AG04450 (cell line): ENCODE measurements around the gene EXOC1L. TPM values are rescaled to one million over a fixed set of nuclear protein-coding genes. Genes with fewer than 3 reads are reported as not detected.

Experiments
- CTCF ChIA-PET: fragments of 300-600, 350-600 bp; formaldehyde crosslinking; extraction: SDS; loops from one replicate; lab custom pipeline; 2022; ENCODE audit warnings: antibody characterized with exemption, inconsistent platforms; lab: Charles Lee
- POLR2A ChIA-PET: fragments of 350-600 bp; formaldehyde crosslinking; extraction: SDS; loops from one replicate; lab custom pipeline; 2021; ENCODE audit warnings: antibody characterized with exemption, inconsistent platforms; lab: Yijun Ruan, JAX
- DNase-seq: peaks from one replicate; pipeline ENCODE4 v3.0.0-alpha.2; 2011; ENCODE audit warnings: low read depth, low spot score
- H3K27ac ChIP-seq: one replicate; pipeline ENCODE4 v1.5.1; 2012; ENCODE audit warnings: low read depth, low read length, control low read depth
- H3K27me3 ChIP-seq: one replicate; pipeline ENCODE4 v1.6.0; 2012; ENCODE audit warnings: low read length; ENCODE audit not compliant: control insufficient read depth, insufficient read depth
- H3K4me3 ChIP-seq: 2 replicates; pipeline ENCODE4 v1.5.1; 2011; ENCODE audit warnings: mild to moderate bottlenecking, low read depth, low read length, control low read depth
- H3K9me3 ChIP-seq: 2 replicates; pipeline ENCODE4 v1.5.1; 2012; ENCODE audit warnings: low read length; ENCODE audit not compliant: control insufficient read depth, insufficient read depth
- polyA minus RNA-seq: library from RNA; depleted of rRNA, polyadenylated mRNA; stranded (reverse); fragments of >200 nt; gene quantifications from 2 replicates; pipeline ENCODE4 v1.2.3, GENCODE V29; 2011; rRNA and poly(A)+ RNA removed
- polyA plus RNA-seq: library from polyadenylated mRNA; depleted of rRNA; stranded (reverse); fragments of >200 nt; gene quantifications from 2 replicates; pipeline ENCODE4 v1.2.3, GENCODE V29; 2011; rRNA removed
- TF ChIP-seq, protein P1 (sequence below): IDR thresholded peaks from 2 replicates; pipeline ENCODE4 v1.5.1; 2011; ENCODE audit warnings: low read depth, low read length, control low read depth, inconsistent platforms

Gene EXOC1L
- polyA plus RNA-seq = not detected in 2 replicates
- not detected in 2 replicates for polyA minus RNA-seq

DNA sequence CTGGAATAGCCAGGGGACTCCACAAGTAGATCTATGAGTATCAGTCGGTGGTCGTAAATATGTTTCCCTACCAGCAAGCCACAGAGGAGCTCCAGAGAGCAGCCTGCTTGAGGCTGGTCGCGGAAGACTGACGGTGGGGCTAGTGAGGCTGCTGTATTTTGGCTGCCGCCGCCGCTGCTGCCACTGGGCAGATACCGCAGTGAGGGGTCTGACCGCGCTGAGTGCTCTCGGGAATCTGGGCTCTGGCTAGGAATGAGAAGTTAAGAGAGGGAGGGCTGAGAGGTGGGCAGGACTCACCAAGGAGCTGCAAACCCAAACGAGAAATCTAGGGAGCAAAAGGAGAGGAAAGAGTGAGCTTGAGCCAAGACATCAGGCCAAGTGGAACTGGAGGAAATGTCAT, at the start of gene EXOC1L:
TSS of gene EXOC1L (plus strand) at position 157 of the 400 bp plus-strand sequence. CDS start at position 394, 237 bp downstream.
- DNase-seq = no peak
- H3K27ac ChIP-seq = no peak within 1 kb of the TSS
- H3K9me3 ChIP-seq = no peaks in the 10 kb centered on the region
- POLR2A ChIA-PET = no interaction called here
- CTCF ChIA-PET = no interaction called here
- peaks cover 5% of the 10 kb centered on the region for H3K27me3 ChIP-seq
- TF ChIP-seq, protein P1, sequence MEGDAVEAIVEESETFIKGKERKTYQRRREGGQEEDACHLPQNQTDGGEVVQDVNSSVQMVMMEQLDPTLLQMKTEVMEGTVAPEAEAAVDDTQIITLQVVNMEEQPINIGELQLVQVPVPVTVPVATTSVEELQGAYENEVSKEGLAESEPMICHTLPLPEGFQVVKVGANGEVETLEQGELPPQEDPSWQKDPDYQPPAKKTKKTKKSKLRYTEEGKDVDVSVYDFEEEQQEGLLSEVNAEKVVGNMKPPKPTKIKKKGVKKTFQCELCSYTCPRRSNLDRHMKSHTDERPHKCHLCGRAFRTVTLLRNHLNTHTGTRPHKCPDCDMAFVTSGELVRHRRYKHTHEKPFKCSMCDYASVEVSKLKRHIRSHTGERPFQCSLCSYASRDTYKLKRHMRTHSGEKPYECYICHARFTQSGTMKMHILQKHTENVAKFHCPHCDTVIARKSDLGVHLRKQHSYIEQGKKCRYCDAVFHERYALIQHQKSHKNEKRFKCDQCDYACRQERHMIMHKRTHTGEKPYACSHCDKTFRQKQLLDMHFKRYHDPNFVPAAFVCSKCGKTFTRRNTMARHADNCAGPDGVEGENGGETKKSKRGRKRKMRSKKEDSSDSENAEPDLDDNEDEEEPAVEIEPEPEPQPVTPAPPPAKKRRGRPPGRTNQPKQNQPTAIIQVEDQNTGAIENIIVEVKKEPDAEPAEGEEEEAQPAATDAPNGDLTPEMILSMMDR = 0 out of 2 replicates have a peak, but pooled peaks have one; percentile 8
- H3K4me3 ChIP-seq = 0 out of 2 replicates have a peak within 1 kb of the TSS, but pooled peaks have one; percentile 7

DNA sequence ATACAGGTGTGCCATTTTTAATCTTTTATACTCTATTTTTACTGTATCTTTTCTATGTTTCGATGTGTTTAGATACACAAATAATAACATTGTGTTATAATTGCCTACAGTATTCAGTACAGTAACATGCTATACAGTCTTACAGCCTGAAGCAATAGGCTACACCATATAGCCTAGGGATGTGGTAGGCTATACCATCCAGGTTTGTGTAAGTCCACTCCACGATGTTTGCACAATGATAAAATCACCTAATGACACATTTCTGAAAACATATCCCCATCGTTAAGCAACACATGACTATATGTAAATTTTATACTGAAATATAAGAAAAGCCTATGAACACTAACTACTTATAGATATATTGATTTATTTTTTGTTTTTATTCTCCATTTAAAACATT, 48.9 kb upstream of the EXOC1L start:
- no peak overlapping the region for H3K4me3 ChIP-seq
- ChIA-PET POLR2A (no interaction called here), CTCF (no interaction called here)
- H3K27ac ChIP-seq = no peak overlapping the region
- TF ChIP-seq, protein P1 = no peak
- DNase-seq = no peak
- H3K27me3 ChIP-seq = no peaks in the 10 kb centered on the region
- H3K9me3 ChIP-seq = no peaks in the 10 kb centered on the region

- TF ChIP-seq, protein P1 = no peak
- no peak overlapping the region for H3K4me3 ChIP-seq
- H3K9me3 ChIP-seq = no peaks in the 10 kb centered on the region
- ChIA-PET POLR2A (no interaction called here), CTCF (no interaction called here)
- no peak for DNase-seq
- H3K27me3 ChIP-seq = no peaks in the 10 kb centered on the region
- H3K27ac ChIP-seq = no peak overlapping the region
These were observed 38.2 kb upstream of the EXOC1L start for GRCh38 chr4:55781341-55781740.

GRCh38 chr4:55781812-55782211, 37.8 kb upstream of the EXOC1L start:
- ChIA-PET CTCF (interaction anchor here (1.0 kb wide), 1 partner anchor 38 kb away, joined by 3 read pairs; no protein-coding TSS in a partner anchor), POLR2A (no interaction called here)
- Histone ChIP-seq H3K9me3 (no peaks in the 10 kb centered on the region), H3K27me3 (no peaks in the 10 kb centered on the region), H3K27ac (no peak overlapping the region), H3K4me3 (no peak overlapping the region)
- TF ChIP-seq, protein P1 = no peak
- DNase-seq = no peak

- H3K27ac ChIP-seq = no peak overlapping the region
- H3K4me3 ChIP-seq = no peak overlapping the region
- TF ChIP-seq, protein P1 = no peak
- no peak for DNase-seq
- POLR2A ChIA-PET = no interaction called here
- H3K27me3 ChIP-seq = no peaks in the 10 kb centered on the region
- no peaks in the 10 kb centered on the region for H3K9me3 ChIP-seq
- CTCF ChIA-PET = no interaction called here
These were observed 36.0 kb upstream of the EXOC1L start for GRCh38 chr4:55783584-55783983.
